CD4-positive, alpha-beta memory T cell (primary cell): ENCODE results near the gene LKAAEAR1. TPM values are rescaled to one million over a fixed set of nuclear protein-coding genes. Genes with fewer than 3 reads are reported as not detected.

Experiments used
- CTCF ChIA-PET: fragments of 350-600 bp; sonication (Branson Sonifier 250); formaldehyde crosslinking; loops from one replicate; lab custom pipeline; 2021; ENCODE audit warnings: inconsistent platforms; ENCODE audit not compliant: partially characterized antibody; lab: Charles Lee
- POLR2A ChIA-PET: fragments of 350-600 bp; sonication (Branson Sonifier 250); formaldehyde crosslinking; loops from one replicate; lab custom pipeline; 2021; ENCODE audit not compliant: partially characterized antibody; lab: Charles Lee
- DNase-seq, 5 donors: peaks; one replicate each; pipeline versions ENCODE4 v3.0.0 to v3.0.0-alpha.2; 2020 to 2022; ENCODE audit warnings: mixed read lengths in 1 of 5
- H3K27ac ChIP-seq: one replicate; pipeline ENCODE4 v1.7.0; 2013; ENCODE audit warnings: low read depth, low read length
- H3K27me3 ChIP-seq: 2 replicates; pipeline ENCODE4 v1.7.0; 2013; ENCODE audit warnings: mild to moderate bottlenecking, low read length, moderate library complexity; ENCODE audit not compliant: insufficient read depth
- H3K36me3 ChIP-seq: 2 replicates; pipeline ENCODE4 v1.7.0; 2013; ENCODE audit warnings: mild to moderate bottlenecking, low read length, moderate library complexity; ENCODE audit not compliant: insufficient read depth
- H3K4me1 ChIP-seq: 2 replicates; pipeline ENCODE4 v1.7.0; 2013; ENCODE audit warnings: mild to moderate bottlenecking, low read length, moderate library complexity; ENCODE audit not compliant: insufficient read depth
- H3K4me3 ChIP-seq, 2 donors: one replicate each; pipeline ENCODE4 v1.7.0; 2013; ENCODE audit warnings: low read length in 2 of 2, mild to moderate bottlenecking in 1 of 2
- H3K9me3 ChIP-seq, 2 donors: one replicate each; pipeline ENCODE4 v1.7.0; 2013; ENCODE audit warnings: low read length in 2 of 2, control low read depth in 1 of 2; ENCODE audit not compliant: control insufficient read depth in 1 of 2
- H3K27ac Mint-ChIP-seq, 7 donors: one replicate each; pipeline ENCODE4 v1.8.0; 2020 to 2021; ENCODE audit warnings: mixed read lengths in 7 of 7, mild to moderate bottlenecking in 6 of 7, inconsistent platforms in 3 of 7, moderate library complexity in 3 of 7
- H3K27me3 Mint-ChIP-seq, 2 donors: one replicate each; pipeline ENCODE4 v1.8.0; 2020 to 2021; ENCODE audit warnings: mixed read lengths in 2 of 2
- H3K36me3 Mint-ChIP-seq, 2 donors: one replicate each; pipeline ENCODE4 v1.8.0; 2020 to 2021; ENCODE audit warnings: mixed read lengths in 2 of 2, inconsistent platforms in 1 of 2, mild to moderate bottlenecking in 1 of 2
- H3K4me1 Mint-ChIP-seq, 4 donors: one replicate each; pipeline ENCODE4 v1.8.0; 2020 to 2021; ENCODE audit warnings: mixed read lengths in 4 of 4, mild to moderate bottlenecking in 1 of 4
- H3K4me3 Mint-ChIP-seq, 8 donors: one replicate each; pipeline ENCODE4 v1.8.0; 2020 to 2021; ENCODE audit warnings: mixed read lengths in 8 of 8, mild to moderate bottlenecking in 7 of 8, moderate library complexity in 6 of 8, inconsistent platforms in 3 of 8
- H3K9me3 Mint-ChIP-seq, 8 donors: one replicate each; pipeline ENCODE4 v1.8.0; 2020 to 2021; ENCODE audit warnings: mixed read lengths in 8 of 8, mild to moderate bottlenecking in 5 of 8, inconsistent platforms in 3 of 8, moderate library complexity in 1 of 8
- intact Hi-C: fragments of 100-400 bp; cut with micrococcal nuclease; formaldehyde crosslinking; loops from one replicate; pipeline ENCODE4 v1.15.1; 2023
- polyA plus RNA-seq, 2 donors: library from polyadenylated mRNA; unstranded; fragments of 300-500 nt; fragmentation: Illumina TruSeq; gene quantifications; one replicate each; pipeline ENCODE4 v1.2.3, GENCODE V29; 2021
- total RNA-seq, 2 experiments: library from RNA; stranded (reverse); gene quantifications; one replicate each; pipeline ENCODE4 v1.2.3, GENCODE V29; 2021

LKAAEAR1 gene
- total and polyA plus RNA-seq, 4 experiments from 2014 or later, result 0.30 to 0.63 (median 0.39) TPM; not detected in 1

DNA sequence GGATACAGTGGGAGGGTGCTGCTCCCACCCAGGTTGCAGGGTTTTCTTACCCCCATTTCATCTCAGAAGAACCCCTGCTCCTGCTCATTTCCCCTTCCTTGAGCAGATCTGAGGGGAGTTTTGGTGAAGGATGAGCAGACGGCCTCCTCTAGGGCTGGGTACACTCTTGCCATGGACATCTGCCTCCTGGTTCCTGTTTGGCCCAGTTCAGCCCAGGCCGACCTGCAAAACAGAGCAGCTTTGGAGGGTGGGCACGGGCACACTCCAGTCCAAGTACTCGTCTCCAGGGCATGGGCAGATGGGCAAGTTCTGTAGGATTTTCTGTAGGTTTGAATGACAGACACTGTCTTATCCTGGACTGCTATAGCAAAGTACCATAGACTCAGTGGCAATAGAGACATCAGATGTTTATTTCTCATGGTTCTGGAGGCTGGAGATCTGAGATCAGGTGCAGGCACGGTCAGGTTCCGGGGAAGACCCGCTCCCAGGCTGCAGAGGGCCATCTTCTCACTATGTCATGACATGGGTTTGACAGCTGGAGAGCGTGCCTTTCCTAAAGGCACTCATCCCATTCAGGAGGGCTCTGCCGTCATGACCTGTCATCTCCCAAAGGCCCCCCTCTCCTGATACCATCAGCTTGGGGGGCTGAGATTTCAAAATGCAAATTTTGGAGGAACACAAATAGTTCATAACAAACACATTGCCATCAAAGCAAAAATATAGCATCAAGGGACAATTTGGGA is 16.9 kb upstream of the LKAAEAR1 start:
- Mint-ChIP-seq H3K4me3 (peak overlapping the region in 4 of 8 donors; percentile 44 to 60 (median 49)), H3K27me3 (peaks cover 12 to 15% of the 10 kb centered on the region in 2 donors), H3K27ac (peak overlapping the region in 3 of 7 donors; percentile 10 to 52 (median 51)), H3K4me1 (peaks cover 4 to 18% (median 8%) of the 10 kb centered on the region in 4 donors), H3K9me3 (peaks cover 0 to 3% (median 0%) of the 10 kb centered on the region in 8 donors), H3K36me3 (peaks cover 2 to 5% of the 10 kb centered on the region in 2 donors)
- Histone ChIP-seq H3K9me3 (no peaks in the 10 kb centered on the region), H3K36me3 (no peaks in the 10 kb centered on the region), H3K27ac (no peak overlapping the region), H3K27me3 (peaks cover 11% of the 10 kb centered on the region), H3K4me1 (peaks cover 20% of the 10 kb centered on the region), H3K4me3 (no peak overlapping the region)
- POLR2A ChIA-PET, result no interaction called here
- DNase-seq, result no peak
- intact Hi-C loops, result no loop called here
- CTCF ChIA-PET, result interaction anchor here (0.8 to 1.4 kb wide), 5 partner anchors 10 to 20 kb away, joined by 3 to 4 read pairs (median 3); partner anchors contain the start of gene LKAAEAR1

- Histone ChIP-seq H3K4me3 (no peak overlapping the region), H3K27ac (no peak overlapping the region), H3K27me3 (peaks cover 11% of the 10 kb centered on the region), H3K9me3 (no peaks in the 10 kb centered on the region), H3K36me3 (no peaks in the 10 kb centered on the region), H3K4me1 (peaks cover 20% of the 10 kb centered on the region)
- DNase-seq, result no peak
- ChIA-PET CTCF (interaction anchor here (1.4 kb wide), 2 partner anchors 15 to 17 kb away, joined by 3 to 6 read pairs; partner anchors contain the start of gene LKAAEAR1), POLR2A (no interaction called here)
- peak overlapping the region in 2 of 8 donors; percentile 20 to 36 for H3K4me3 Mint-ChIP-seq
- H3K27ac Mint-ChIP-seq, result peak overlapping the region in 1 of 7 donors; percentile 40
- H3K27me3 Mint-ChIP-seq, result peaks cover 12 to 15% of the 10 kb centered on the region in 2 donors
- intact Hi-C loops, result no loop called here
- peaks cover 0 to 3% (median 0%) of the 10 kb centered on the region in 8 donors for H3K9me3 Mint-ChIP-seq
- H3K4me1 Mint-ChIP-seq, result peaks cover 4 to 20% (median 7%) of the 10 kb centered on the region in 4 donors
- H3K36me3 Mint-ChIP-seq, result peaks cover 2 to 5% of the 10 kb centered on the region in 2 donors
Observed at GRCh38 chr20:64100566-64100888, 16.3 kb upstream of the LKAAEAR1 start.

- Mint-ChIP-seq H3K36me3 (peaks cover 2 to 5% of the 10 kb centered on the region in 2 donors), H3K9me3 (peaks cover 0 to 3% (median 0%) of the 10 kb centered on the region in 8 donors), H3K27me3 (peaks cover 12 to 15% of the 10 kb centered on the region in 2 donors), H3K27ac (peak overlapping the region in 2 of 7 donors; percentile 22 to 40), H3K4me1 (peaks cover 4 to 20% (median 7%) of the 10 kb centered on the region in 4 donors), H3K4me3 (peak overlapping the region in 3 of 8 donors; percentile 20 to 36 (median 32))
- CTCF ChIA-PET, result interaction anchor here (1.4 to 1.5 kb wide), 3 partner anchors 14 to 20 kb away, joined by 3 to 6 read pairs (median 6); partner anchors contain the start of gene LKAAEAR1
- peak in 2 of 5 donors; percentile 29 to 72 for DNase-seq
- Histone ChIP-seq H3K4me1 (peaks cover 20% of the 10 kb centered on the region), H3K36me3 (no peaks in the 10 kb centered on the region), H3K27me3 (peaks cover 11% of the 10 kb centered on the region), H3K4me3 (no peak overlapping the region), H3K9me3 (no peaks in the 10 kb centered on the region), H3K27ac (no peak overlapping the region)
- intact Hi-C loops, result no loop called here
- POLR2A ChIA-PET, result no interaction called here
Observed at GRCh38 chr20:64099880-64100565, 15.8 kb upstream of the LKAAEAR1 start.

GRCh38 chr20:64099086-64099786 is 15.0 kb upstream of the LKAAEAR1 start:
- Mint-ChIP-seq H3K9me3 (peaks cover 0 to 3% (median 0%) of the 10 kb centered on the region in 8 donors), H3K4me1 (peaks cover 4 to 20% (median 7%) of the 10 kb centered on the region in 4 donors), H3K27me3 (peaks cover 12 to 15% of the 10 kb centered on the region in 2 donors), H3K4me3 (no peak overlapping the region), H3K27ac (no peak overlapping the region), H3K36me3 (peaks cover 2 to 5% of the 10 kb centered on the region in 2 donors)
- peaks cover 20% of the 10 kb centered on the region for H3K4me1 ChIP-seq
- intact Hi-C loops, result no loop called here
- H3K4me3 ChIP-seq, result no peak overlapping the region
- no peaks in the 10 kb centered on the region for H3K36me3 ChIP-seq
- H3K27me3 ChIP-seq, result peaks cover 11% of the 10 kb centered on the region
- ChIA-PET CTCF (interaction anchor here (1.1 to 1.5 kb wide), 3 partner anchors 16 to 23 kb away, joined by 3 to 6 read pairs (median 6); partner anchors contain the start of gene LKAAEAR1), POLR2A (no interaction called here)
- no peak for DNase-seq
- H3K9me3 ChIP-seq, result no peaks in the 10 kb centered on the region
- no peak overlapping the region for H3K27ac ChIP-seq

GRCh38 chr20:64098471-64099013 is 14.3 kb upstream of the LKAAEAR1 start:
- H3K9me3 Mint-ChIP-seq, result peaks cover 0 to 3% (median 0%) of the 10 kb centered on the region in 8 donors
- Histone ChIP-seq H3K27me3 (peaks cover 11% of the 10 kb centered on the region), H3K36me3 (no peaks in the 10 kb centered on the region), H3K4me1 (peaks cover 20% of the 10 kb centered on the region), H3K4me3 (no peak overlapping the region), H3K9me3 (no peaks in the 10 kb centered on the region), H3K27ac (no peak overlapping the region)
- peaks cover 4 to 20% (median 7%) of the 10 kb centered on the region in 4 donors for H3K4me1 Mint-ChIP-seq
- no peak overlapping the region for H3K4me3 Mint-ChIP-seq
- H3K36me3 Mint-ChIP-seq, result peaks cover 2 to 5% of the 10 kb centered on the region in 2 donors
- peaks cover 9 to 11% of the 10 kb centered on the region in 2 donors for H3K27me3 Mint-ChIP-seq
- intact Hi-C loops, result no loop called here
- DNase-seq, result no peak
- ChIA-PET CTCF (interaction anchor here (1.1 to 1.5 kb wide), 2 partner anchors 21 to 24 kb away, joined by 3 to 6 read pairs; no protein-coding TSS in a partner anchor), POLR2A (no interaction called here)
- no peak overlapping the region for H3K27ac Mint-ChIP-seq

- Histone ChIP-seq H3K9me3 (no peaks in the 10 kb centered on the region), H3K27me3 (peaks cover 8% of the 10 kb centered on the region), H3K36me3 (no peaks in the 10 kb centered on the region), H3K4me1 (peaks cover 16% of the 10 kb centered on the region), H3K4me3 (no peak overlapping the region), H3K27ac (no peak overlapping the region)
- no peak overlapping the region for H3K27ac Mint-ChIP-seq
- H3K36me3 Mint-ChIP-seq, result peaks cover 2 to 5% of the 10 kb centered on the region in 2 donors
- POLR2A ChIA-PET, result no interaction called here
- CTCF ChIA-PET, result interaction anchor here (1.1 kb wide), 1 partner anchor 13 kb away, joined by 4 read pairs; the partner anchor contains the start of gene LKAAEAR1
- peaks cover 7 to 15% (median 9%) of the 10 kb centered on the region in 4 donors for H3K4me1 Mint-ChIP-seq
- H3K4me3 Mint-ChIP-seq, result no peak overlapping the region
- DNase-seq, result no peak
- intact Hi-C loops, result no loop called here
- H3K9me3 Mint-ChIP-seq, result peaks cover 0 to 3% (median 0%) of the 10 kb centered on the region in 8 donors
- peaks cover 2 to 6% of the 10 kb centered on the region in 2 donors for H3K27me3 Mint-ChIP-seq
Observed at GRCh38 chr20:64096535-64096934, 12.3 kb upstream of the LKAAEAR1 start.
